ENCODE measurements around the gene CYSTM1.

DNA sequence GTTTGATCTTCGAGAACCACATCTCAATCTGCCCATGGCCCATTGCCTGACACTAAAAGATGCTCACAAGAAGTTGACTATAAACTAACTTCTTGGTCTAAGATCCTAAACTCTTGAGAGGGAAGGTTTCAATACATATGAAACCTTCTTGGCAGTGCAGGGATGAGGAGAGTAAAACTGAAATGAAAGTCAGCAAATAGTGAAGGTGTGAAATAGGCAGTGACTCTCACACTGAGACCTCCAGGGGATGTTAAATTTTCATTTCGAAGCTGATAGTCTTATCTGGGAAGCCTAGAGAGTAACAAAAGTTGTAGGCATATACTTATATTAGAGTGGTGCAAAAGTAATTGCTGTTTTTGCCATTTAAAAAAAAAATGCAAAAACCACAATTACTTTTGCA, 974 bp upstream of the CYSTM1 start:
- TF ChIP-seq, protein P1, sequence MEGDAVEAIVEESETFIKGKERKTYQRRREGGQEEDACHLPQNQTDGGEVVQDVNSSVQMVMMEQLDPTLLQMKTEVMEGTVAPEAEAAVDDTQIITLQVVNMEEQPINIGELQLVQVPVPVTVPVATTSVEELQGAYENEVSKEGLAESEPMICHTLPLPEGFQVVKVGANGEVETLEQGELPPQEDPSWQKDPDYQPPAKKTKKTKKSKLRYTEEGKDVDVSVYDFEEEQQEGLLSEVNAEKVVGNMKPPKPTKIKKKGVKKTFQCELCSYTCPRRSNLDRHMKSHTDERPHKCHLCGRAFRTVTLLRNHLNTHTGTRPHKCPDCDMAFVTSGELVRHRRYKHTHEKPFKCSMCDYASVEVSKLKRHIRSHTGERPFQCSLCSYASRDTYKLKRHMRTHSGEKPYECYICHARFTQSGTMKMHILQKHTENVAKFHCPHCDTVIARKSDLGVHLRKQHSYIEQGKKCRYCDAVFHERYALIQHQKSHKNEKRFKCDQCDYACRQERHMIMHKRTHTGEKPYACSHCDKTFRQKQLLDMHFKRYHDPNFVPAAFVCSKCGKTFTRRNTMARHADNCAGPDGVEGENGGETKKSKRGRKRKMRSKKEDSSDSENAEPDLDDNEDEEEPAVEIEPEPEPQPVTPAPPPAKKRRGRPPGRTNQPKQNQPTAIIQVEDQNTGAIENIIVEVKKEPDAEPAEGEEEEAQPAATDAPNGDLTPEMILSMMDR (IDR thresholded peaks at IDR 0.05; ENCODE audit: borderline replicate concordance, extremely low read depth, low read length, poor library complexity, severe bottlenecking) = no peak
- no peak for TF ChIP-seq EZH2 (IDR thresholded peaks at IDR 0.05; ENCODE audit: borderline replicate concordance, low read depth, low read length, severe bottlenecking)
